HEK293 (cell line): ENCODE data around the gene TMEM187.

Source experiments
- GLIS2 ChIP-seq: fragments of 450-650 bp; formaldehyde crosslinking; IDR thresholded peaks from 2 replicates; pipeline ENCODE4 v1.5.1; 2016; ENCODE audit warnings: missing biosample characterization, missing genetic modification characterization
- HOXC10 ChIP-seq: sonication (generic); formaldehyde crosslinking; IDR thresholded peaks from 2 replicates; pipeline ENCODE4 v1.8.1; 2023; ENCODE audit warnings: mild to moderate bottlenecking, missing genetic modification reagents
- KLF1 ChIP-seq: fragments of 450-650 bp; formaldehyde crosslinking; IDR thresholded peaks from 2 replicates; pipeline ENCODE4 v1.5.1; 2016; ENCODE audit warnings: missing biosample characterization, missing genetic modification characterization
- SP2 ChIP-seq: fragments of 450-650 bp; formaldehyde crosslinking; IDR thresholded peaks from 2 replicates; pipeline ENCODE4 v1.5.1; 2016; ENCODE audit warnings: missing biosample characterization, missing genetic modification characterization
- SP7 ChIP-seq: fragments of 450-650 bp; formaldehyde crosslinking; IDR thresholded peaks from 2 replicates; pipeline ENCODE4 v1.5.1; 2016; ENCODE audit warnings: missing biosample characterization, missing genetic modification characterization
- ZIC2 ChIP-seq: fragments of 450-650 bp; formaldehyde crosslinking; IDR thresholded peaks from 2 replicates; pipeline ENCODE4 v1.5.1; 2016; ENCODE audit warnings: missing biosample characterization, missing genetic modification characterization
- ZNF10 ChIP-seq: fragments of 450-650 bp; formaldehyde crosslinking; IDR thresholded peaks from 2 replicates; pipeline ENCODE4 v1.5.1; 2017; ENCODE audit warnings: missing biosample characterization, missing genetic modification characterization
- ZNF133 ChIP-seq: fragments of 450-650 bp; formaldehyde crosslinking; IDR thresholded peaks from 2 replicates; pipeline ENCODE4 v1.5.1; 2016; ENCODE audit warnings: missing biosample characterization, missing genetic modification characterization
- ZNF16 ChIP-seq: fragments of 450-650 bp; formaldehyde crosslinking; IDR thresholded peaks from 2 replicates; pipeline ENCODE4 v1.5.1; 2016; ENCODE audit warnings: low read depth, missing biosample characterization, missing genetic modification characterization
- ZNF184 ChIP-seq: fragments of 450-650 bp; IDR thresholded peaks from 2 replicates; pipeline ENCODE4 v1.5.1; 2018; ENCODE audit warnings: missing biosample characterization, mild to moderate bottlenecking, missing genetic modification characterization
- ZNF23 ChIP-seq: fragments of 450-650 bp; formaldehyde crosslinking; IDR thresholded peaks from 2 replicates; pipeline ENCODE4 v1.5.1; 2016; ENCODE audit warnings: missing biosample characterization, missing genetic modification characterization, borderline replicate concordance
- ZNF398 ChIP-seq: fragments of 450-650 bp; formaldehyde crosslinking; IDR thresholded peaks from 2 replicates; pipeline ENCODE4 v1.5.1; 2017; ENCODE audit warnings: missing biosample characterization, missing genetic modification characterization
- ZNF404 ChIP-seq: fragments of 450-650 bp; formaldehyde crosslinking; IDR thresholded peaks from 2 replicates; pipeline ENCODE4 v1.5.1; 2017; ENCODE audit warnings: missing biosample characterization, missing genetic modification characterization
- ZNF426 ChIP-seq: fragments of 450-650 bp; formaldehyde crosslinking; IDR thresholded peaks from 2 replicates; pipeline ENCODE4 v1.5.1; 2017; ENCODE audit warnings: missing biosample characterization, missing genetic modification characterization, mild to moderate bottlenecking, inconsistent platforms, moderate library complexity
- ZNF548 ChIP-seq: fragments of 450-650 bp; formaldehyde crosslinking; IDR thresholded peaks from 2 replicates; pipeline ENCODE4 v1.5.1; 2016; ENCODE audit warnings: missing biosample characterization, missing genetic modification characterization
- ZNF585B ChIP-seq: fragments of 450-650 bp; formaldehyde crosslinking; IDR thresholded peaks from 2 replicates; pipeline ENCODE4 v1.5.1; 2016; ENCODE audit warnings: missing biosample characterization, missing genetic modification characterization
- ZNF610 ChIP-seq: fragments of 450-650 bp; formaldehyde crosslinking; IDR thresholded peaks from 2 replicates; pipeline ENCODE4 v1.5.1; 2016; ENCODE audit warnings: missing biosample characterization, missing genetic modification characterization, borderline replicate concordance
- ZNF621 ChIP-seq: fragments of 450-650 bp; formaldehyde crosslinking; IDR thresholded peaks from 2 replicates; pipeline ENCODE4 v1.5.1; 2017; ENCODE audit warnings: missing biosample characterization, missing genetic modification characterization
- ZNF660 ChIP-seq: fragments of 450-650 bp; IDR thresholded peaks from 2 replicates; pipeline ENCODE4 v1.5.1; 2018; ENCODE audit warnings: missing biosample characterization, mild to moderate bottlenecking, missing genetic modification characterization
- ZNF768 ChIP-seq: fragments of 450-650 bp; formaldehyde crosslinking; IDR thresholded peaks from 2 replicates; pipeline ENCODE4 v1.5.1; 2018; ENCODE audit warnings: missing biosample characterization, mild to moderate bottlenecking, missing genetic modification characterization
- ZSCAN30 ChIP-seq: fragments of 450-650 bp; IDR thresholded peaks from 2 replicates; pipeline ENCODE4 v1.5.1; 2018; ENCODE audit warnings: missing biosample characterization, mild to moderate bottlenecking, missing genetic modification characterization, moderate library complexity
- ZSCAN5A ChIP-seq: fragments of 450-650 bp; formaldehyde crosslinking; IDR thresholded peaks from 2 replicates; pipeline ENCODE4 v1.5.1; 2016; ENCODE audit warnings: missing biosample characterization, missing genetic modification characterization
- TF ChIP-seq, protein P1 (sequence below): fragments of 450-650 bp; formaldehyde crosslinking; IDR thresholded peaks from 2 replicates; pipeline ENCODE4 v1.5.1; 2016; ENCODE audit warnings: missing biosample characterization, missing genetic modification characterization
- TF ChIP-seq, protein P2 (sequence below): fragments of 450-650 bp; formaldehyde crosslinking; IDR thresholded peaks from 2 replicates; pipeline ENCODE4 v1.5.1; 2016; ENCODE audit warnings: missing biosample characterization, missing genetic modification characterization
- TF ChIP-seq, protein P3 (sequence below): fragments of 450-650 bp; formaldehyde crosslinking; conservative IDR thresholded peaks from 2 replicates; pipeline ENCODE4 v1.5.1; 2016; ENCODE audit warnings: low read depth, missing biosample characterization, missing genetic modification characterization

Gene TMEM187

GRCh38 chrX:153926858-153927671 lies 45.5 kb upstream of the TMEM187 start (continued):
- TF ChIP-seq, protein P1, sequence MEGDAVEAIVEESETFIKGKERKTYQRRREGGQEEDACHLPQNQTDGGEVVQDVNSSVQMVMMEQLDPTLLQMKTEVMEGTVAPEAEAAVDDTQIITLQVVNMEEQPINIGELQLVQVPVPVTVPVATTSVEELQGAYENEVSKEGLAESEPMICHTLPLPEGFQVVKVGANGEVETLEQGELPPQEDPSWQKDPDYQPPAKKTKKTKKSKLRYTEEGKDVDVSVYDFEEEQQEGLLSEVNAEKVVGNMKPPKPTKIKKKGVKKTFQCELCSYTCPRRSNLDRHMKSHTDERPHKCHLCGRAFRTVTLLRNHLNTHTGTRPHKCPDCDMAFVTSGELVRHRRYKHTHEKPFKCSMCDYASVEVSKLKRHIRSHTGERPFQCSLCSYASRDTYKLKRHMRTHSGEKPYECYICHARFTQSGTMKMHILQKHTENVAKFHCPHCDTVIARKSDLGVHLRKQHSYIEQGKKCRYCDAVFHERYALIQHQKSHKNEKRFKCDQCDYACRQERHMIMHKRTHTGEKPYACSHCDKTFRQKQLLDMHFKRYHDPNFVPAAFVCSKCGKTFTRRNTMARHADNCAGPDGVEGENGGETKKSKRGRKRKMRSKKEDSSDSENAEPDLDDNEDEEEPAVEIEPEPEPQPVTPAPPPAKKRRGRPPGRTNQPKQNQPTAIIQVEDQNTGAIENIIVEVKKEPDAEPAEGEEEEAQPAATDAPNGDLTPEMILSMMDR (tag by site-specific recombination) = no peak
- TF ChIP-seq ZIC2 (tag by site-specific recombination) (peak; percentile 35; the same call in 1 of the 2 replicates), ZNF426 (tag by site-specific recombination) (no peak), ZNF660 (tag by site-specific recombination) (no peak), SP7 (no peak), ZNF585B (no peak), ZSCAN5A (tag by site-specific recombination) (no peak), ZNF16 (no peak), ZNF133 (no peak), ZNF768 (no peak), SP2 (peak; percentile 40; the same call in 1 of the 2 replicates), KLF1 (peak; percentile 40; the same call in 1 of the 2 replicates), ZSCAN30 (no peak), ZNF548 (tag by site-specific recombination) (no peak), ZNF621 (tag by site-specific recombination) (no peak), ZNF184 (tag by site-specific recombination) (no peak), ZNF23 (tag by site-specific recombination) (no peak), ZNF10 (tag by site-specific recombination) (no peak), ZNF404 (tag by site-specific recombination) (no peak), HOXC10 (CRISPR knock-in tag) (0 out of 2 replicates have a peak, but pooled peaks have one; percentile 72), ZNF610 (tag by site-specific recombination) (no peak), ZNF398 (tag by site-specific recombination) (peak; percentile 28; the same call in 1 of the 2 replicates), GLIS2 (tag by site-specific recombination) (peak; percentile 66)
- TF ChIP-seq, protein P2, sequence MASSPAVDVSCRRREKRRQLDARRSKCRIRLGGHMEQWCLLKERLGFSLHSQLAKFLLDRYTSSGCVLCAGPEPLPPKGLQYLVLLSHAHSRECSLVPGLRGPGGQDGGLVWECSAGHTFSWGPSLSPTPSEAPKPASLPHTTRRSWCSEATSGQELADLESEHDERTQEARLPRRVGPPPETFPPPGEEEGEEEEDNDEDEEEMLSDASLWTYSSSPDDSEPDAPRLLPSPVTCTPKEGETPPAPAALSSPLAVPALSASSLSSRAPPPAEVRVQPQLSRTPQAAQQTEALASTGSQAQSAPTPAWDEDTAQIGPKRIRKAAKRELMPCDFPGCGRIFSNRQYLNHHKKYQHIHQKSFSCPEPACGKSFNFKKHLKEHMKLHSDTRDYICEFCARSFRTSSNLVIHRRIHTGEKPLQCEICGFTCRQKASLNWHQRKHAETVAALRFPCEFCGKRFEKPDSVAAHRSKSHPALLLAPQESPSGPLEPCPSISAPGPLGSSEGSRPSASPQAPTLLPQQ = no peak
- TF ChIP-seq, protein P3, sequence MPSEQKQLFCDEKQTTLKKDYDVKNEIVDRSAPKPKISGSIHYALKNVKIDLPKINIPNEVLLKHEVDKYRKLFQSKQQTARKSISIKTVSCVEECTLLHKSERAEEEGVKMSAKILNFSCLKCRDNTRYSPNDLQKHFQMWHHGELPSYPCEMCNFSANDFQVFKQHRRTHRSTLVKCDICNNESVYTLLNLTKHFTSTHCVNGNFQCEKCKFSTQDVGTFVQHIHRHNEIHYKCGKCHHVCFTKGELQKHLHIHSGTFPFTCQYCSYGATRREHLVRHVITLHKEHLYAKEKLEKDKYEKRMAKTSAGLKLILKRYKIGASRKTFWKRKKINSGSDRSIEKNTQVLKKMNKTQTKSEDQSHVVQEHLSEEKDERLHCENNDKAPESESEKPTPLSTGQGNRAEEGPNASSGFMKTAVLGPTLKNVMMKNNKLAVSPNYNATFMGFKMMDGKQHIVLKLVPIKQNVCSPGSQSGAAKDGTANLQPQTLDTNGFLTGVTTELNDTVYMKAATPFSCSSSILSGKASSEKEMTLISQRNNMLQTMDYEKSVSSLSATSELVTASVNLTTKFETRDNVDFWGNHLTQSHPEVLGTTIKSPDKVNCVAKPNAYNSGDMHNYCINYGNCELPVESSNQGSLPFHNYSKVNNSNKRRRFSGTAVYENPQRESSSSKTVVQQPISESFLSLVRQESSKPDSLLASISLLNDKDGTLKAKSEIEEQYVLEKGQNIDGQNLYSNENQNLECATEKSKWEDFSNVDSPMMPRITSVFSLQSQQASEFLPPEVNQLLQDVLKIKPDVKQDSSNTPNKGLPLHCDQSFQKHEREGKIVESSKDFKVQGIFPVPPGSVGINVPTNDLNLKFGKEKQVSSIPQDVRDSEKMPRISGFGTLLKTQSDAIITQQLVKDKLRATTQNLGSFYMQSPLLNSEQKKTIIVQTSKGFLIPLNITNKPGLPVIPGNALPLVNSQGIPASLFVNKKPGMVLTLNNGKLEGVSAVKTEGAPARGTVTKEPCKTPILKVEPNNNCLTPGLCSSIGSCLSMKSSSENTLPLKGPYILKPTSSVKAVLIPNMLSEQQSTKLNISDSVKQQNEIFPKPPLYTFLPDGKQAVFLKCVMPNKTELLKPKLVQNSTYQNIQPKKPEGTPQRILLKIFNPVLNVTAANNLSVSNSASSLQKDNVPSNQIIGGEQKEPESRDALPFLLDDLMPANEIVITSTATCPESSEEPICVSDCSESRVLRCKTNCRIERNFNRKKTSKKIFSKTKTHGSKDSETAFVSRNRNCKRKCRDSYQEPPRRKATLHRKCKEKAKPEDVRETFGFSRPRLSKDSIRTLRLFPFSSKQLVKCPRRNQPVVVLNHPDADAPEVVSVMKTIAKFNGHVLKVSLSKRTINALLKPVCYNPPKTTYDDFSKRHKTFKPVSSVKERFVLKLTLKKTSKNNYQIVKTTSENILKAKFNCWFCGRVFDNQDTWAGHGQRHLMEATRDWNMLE (tag by site-specific recombination) = no peak
